OCI-LY7 (cell line): Measurements from ENCODE around the gene ARSD. TPM values are rescaled to one million over a fixed set of nuclear protein-coding genes. Genes with fewer than 3 reads are reported as not detected.

ENCODE experiments used
- BruUV-seq: library from RNA; stranded (reverse); fragments of 400-500 nt; replicated peaks from 2 replicates; lab custom pipeline; 2021; lab: Mats Ljungman, UMichigan
- CTCF ChIA-PET: fragments of 300-600 bp; sonication (Branson Sonifier 250); formaldehyde crosslinking; loops from one replicate; lab custom pipeline; 2022; ENCODE audit warnings: antibody characterized with exemption; ENCODE audit not compliant: unreplicated experiment; lab: Charles Lee
- POLR2A ChIA-PET: fragments of 300-600 bp; sonication (Branson Sonifier 250); formaldehyde crosslinking; loops from one replicate; lab custom pipeline; 2022; ENCODE audit warnings: antibody characterized with exemption; lab: Charles Lee
- DNase-seq: peaks from one replicate; pipeline ENCODE4 v3.0.0-alpha.2; 2015; ENCODE audit warnings: low spot score
- H2AFZ ChIP-seq: fragments of 200-600 bp; sonication (generic), shearing (Covaris generic); 2 replicates; pipeline ENCODE4 v1.6.1; 2014; ENCODE audit warnings: mild to moderate bottlenecking, antibody characterized with exemption, low read length, moderate library complexity
- H3K27ac ChIP-seq: fragments of 200-600 bp; sonication (generic); 2 replicates; pipeline ENCODE4 v1.5.1; 2014; ENCODE audit warnings: mixed run types, low read depth, mild to moderate bottlenecking, moderate library complexity, low read length, inconsistent platforms; ENCODE audit not compliant: poor library complexity, severe bottlenecking
- H3K36me3 ChIP-seq: fragments of 200-600 bp; sonication (generic); 2 replicates; pipeline ENCODE4 v1.6.1; 2014; ENCODE audit warnings: mild to moderate bottlenecking, antibody characterized with exemption, low read length, moderate library complexity, mixed read lengths; ENCODE audit not compliant: insufficient read depth
- H3K4me1 ChIP-seq: fragments of 200-600 bp; sonication (generic); 2 replicates; pipeline ENCODE4 v1.5.1; 2014; ENCODE audit warnings: mild to moderate bottlenecking, low read length; ENCODE audit not compliant: insufficient read depth, poor library complexity, severe bottlenecking
- H3K4me2 ChIP-seq: fragments of 200-600 bp; sonication (generic); 2 replicates; pipeline ENCODE4 v1.6.1; 2014; ENCODE audit warnings: mild to moderate bottlenecking, low read length
- H3K4me3 ChIP-seq: fragments of 200-600 bp; sonication (generic); 2 replicates; pipeline ENCODE4 v1.5.1; 2014; ENCODE audit warnings: mild to moderate bottlenecking, low read depth, low read length; ENCODE audit not compliant: poor library complexity, severe bottlenecking
- H3K79me2 ChIP-seq: fragments of 200-600 bp; sonication (generic); 2 replicates; pipeline ENCODE4 v1.6.1; 2016; ENCODE audit warnings: low read depth, mild to moderate bottlenecking, low read length, moderate library complexity, mixed read lengths; ENCODE audit not compliant: insufficient read depth
- H3K9me2 ChIP-seq: fragments of 200-600 bp; sonication (generic); 2 replicates; pipeline ENCODE4 v1.6.1; 2016; ENCODE audit warnings: mild to moderate bottlenecking, low read length, mixed read lengths; ENCODE audit not compliant: insufficient read depth
- H3K9me3 ChIP-seq: fragments of 200-600 bp; sonication (generic); 2 replicates; pipeline ENCODE4 v1.6.1; 2014; ENCODE audit warnings: mild to moderate bottlenecking, mixed run types, low read length, mixed read lengths
- H4K20me1 ChIP-seq: fragments of 200-600 bp; sonication (generic); 2 replicates; pipeline ENCODE4 v1.6.1; 2014; ENCODE audit warnings: mild to moderate bottlenecking, antibody characterized with exemption, low read length, moderate library complexity, mixed read lengths; ENCODE audit not compliant: insufficient read depth
- CTCF ChIP-seq: fragments of 200-600 bp; sonication (generic); conservative IDR thresholded peaks from 2 replicates; pipeline ENCODE4 v1.5.1; 2014; ENCODE audit warnings: mild to moderate bottlenecking, antibody characterized with exemption, low read length, moderate library complexity, mixed read lengths
- EZH2phosphoT487 ChIP-seq: fragments of 200-600 bp; sonication (generic); IDR thresholded peaks from 2 replicates; pipeline ENCODE4 v1.6.1; 2018; ENCODE audit warnings: low read depth, borderline replicate concordance, mild to moderate bottlenecking, mixed run types, antibody characterized with exemption, low read length, moderate library complexity, mixed read lengths
- intact Hi-C: fragments of 100-400 bp; cut with micrococcal nuclease; formaldehyde crosslinking; loops from one replicate; pipeline ENCODE4 v1.10.0; 2022; ENCODE audit not compliant: unreplicated experiment
- total RNA-seq, 2 experiments: library from RNA; depleted of rRNA in 1 of 2; stranded (reverse); fragments of >200 nt in 1 of 2; shearing (Covaris generic) in 1 of 2; gene quantifications; 2 replicates each; pipeline ENCODE4 v1.2.3, GENCODE V29; 2014 to 2022

The ARSD gene
- total RNA-seq, 2 experiments from 2014 or later: not detected

- no peaks in the 10 kb centered on the region for H3K9me2 ChIP-seq
- no peaks in the 10 kb centered on the region for H3K79me2 ChIP-seq
- intact Hi-C loops: no loop called here
- no peak overlapping the region for H3K4me3 ChIP-seq
- H3K36me3 ChIP-seq: no peaks in the 10 kb centered on the region
- no peak overlapping the region for H3K27ac ChIP-seq
- no peaks in the 10 kb centered on the region for H3K4me1 ChIP-seq
- BruUV-seq: no TSS peak
- CTCF ChIA-PET: no interaction called here
- POLR2A ChIA-PET: no interaction called here
- no peaks in the 10 kb centered on the region for H3K9me3 ChIP-seq
- no peak overlapping the region for H2AFZ ChIP-seq
- H4K20me1 ChIP-seq: no peaks in the 10 kb centered on the region
- TF ChIP-seq CTCF (no peak), EZH2phosphoT487 (no peak)
- no peak for DNase-seq
- H3K4me2 ChIP-seq: no peak overlapping the region
These were observed 57.3 kb downstream of the ARSD start for GRCh38 chrX:2871831-2872230.

DNA sequence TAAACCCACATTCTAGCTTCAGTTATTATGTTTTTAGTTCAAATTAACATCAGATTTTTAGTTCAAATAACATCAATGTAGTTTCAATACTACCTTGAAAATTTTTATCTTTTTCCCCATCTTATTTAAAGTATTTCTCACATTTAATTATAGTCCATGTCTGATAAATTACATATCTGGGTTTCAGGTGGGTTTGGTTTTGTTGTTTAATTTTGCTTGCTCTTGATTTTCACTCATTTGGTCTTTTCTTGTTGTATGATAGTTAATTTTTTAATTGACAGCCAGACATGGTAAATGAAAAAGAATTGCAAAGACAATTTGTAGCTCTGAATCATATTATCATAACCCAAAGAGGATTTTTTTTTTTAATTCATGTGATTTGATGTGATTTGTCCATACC lies 58.5 kb downstream of the ARSD start:
- H3K9me3 ChIP-seq: no peaks in the 10 kb centered on the region
- H3K4me2 ChIP-seq: no peak overlapping the region
- CTCF ChIA-PET: interaction anchor here (0.6 kb wide), 1 partner anchor 134 kb away, joined by 3 read pairs; no protein-coding TSS in a partner anchor
- no peaks in the 10 kb centered on the region for H3K9me2 ChIP-seq
- no peak for DNase-seq
- TF ChIP-seq EZH2phosphoT487 (no peak), CTCF (no peak)
- H3K36me3 ChIP-seq: no peaks in the 10 kb centered on the region
- no peaks in the 10 kb centered on the region for H4K20me1 ChIP-seq
- H3K79me2 ChIP-seq: no peaks in the 10 kb centered on the region
- H3K4me1 ChIP-seq: no peaks in the 10 kb centered on the region
- intact Hi-C loops: no loop called here
- POLR2A ChIA-PET: no interaction called here
- no TSS peak for BruUV-seq
- no peak overlapping the region for H3K4me3 ChIP-seq
- no peak overlapping the region for H2AFZ ChIP-seq
- H3K27ac ChIP-seq: no peak overlapping the region

- TF ChIP-seq CTCF: no peak
- no peak for TF ChIP-seq EZH2phosphoT487
- no peaks in the 10 kb centered on the region for H3K9me3 ChIP-seq
- BruUV-seq: no TSS peak
- H3K79me2 ChIP-seq: no peaks in the 10 kb centered on the region
- no peak overlapping the region for H3K27ac ChIP-seq
- no peak overlapping the region for H3K4me3 ChIP-seq
- intact Hi-C loops: no loop called here
- no peaks in the 10 kb centered on the region for H3K36me3 ChIP-seq
- no peaks in the 10 kb centered on the region for H3K9me2 ChIP-seq
- CTCF ChIA-PET: no interaction called here
- no peak for DNase-seq
- no peak overlapping the region for H2AFZ ChIP-seq
- no peak overlapping the region for H3K4me2 ChIP-seq
- POLR2A ChIA-PET: no interaction called here
- H3K4me1 ChIP-seq: no peaks in the 10 kb centered on the region
- H4K20me1 ChIP-seq: no peaks in the 10 kb centered on the region
These were observed 61.9 kb downstream of the ARSD start for GRCh38 chrX:2867206-2867605.
